ENCODE data around the gene GPBP1.

- TF ChIP-seq, protein P1, sequence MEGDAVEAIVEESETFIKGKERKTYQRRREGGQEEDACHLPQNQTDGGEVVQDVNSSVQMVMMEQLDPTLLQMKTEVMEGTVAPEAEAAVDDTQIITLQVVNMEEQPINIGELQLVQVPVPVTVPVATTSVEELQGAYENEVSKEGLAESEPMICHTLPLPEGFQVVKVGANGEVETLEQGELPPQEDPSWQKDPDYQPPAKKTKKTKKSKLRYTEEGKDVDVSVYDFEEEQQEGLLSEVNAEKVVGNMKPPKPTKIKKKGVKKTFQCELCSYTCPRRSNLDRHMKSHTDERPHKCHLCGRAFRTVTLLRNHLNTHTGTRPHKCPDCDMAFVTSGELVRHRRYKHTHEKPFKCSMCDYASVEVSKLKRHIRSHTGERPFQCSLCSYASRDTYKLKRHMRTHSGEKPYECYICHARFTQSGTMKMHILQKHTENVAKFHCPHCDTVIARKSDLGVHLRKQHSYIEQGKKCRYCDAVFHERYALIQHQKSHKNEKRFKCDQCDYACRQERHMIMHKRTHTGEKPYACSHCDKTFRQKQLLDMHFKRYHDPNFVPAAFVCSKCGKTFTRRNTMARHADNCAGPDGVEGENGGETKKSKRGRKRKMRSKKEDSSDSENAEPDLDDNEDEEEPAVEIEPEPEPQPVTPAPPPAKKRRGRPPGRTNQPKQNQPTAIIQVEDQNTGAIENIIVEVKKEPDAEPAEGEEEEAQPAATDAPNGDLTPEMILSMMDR (IDR thresholded peaks at IDR 0.05) = no peak
- TF ChIP-seq POLR2A (IDR thresholded peaks at IDR 0.05) = no peak
Measured at GRCh38 chr5:57164124-57164523, 9.7 kb upstream of the GPBP1 start.
